Hepatocyte (in vitro differentiated cells): ENCODE measurements around the gene RNF11. TPM values are rescaled to one million over a fixed set of nuclear protein-coding genes. Genes with fewer than 3 reads are reported as not detected.

ENCODE experiments used
- DNase-seq: peaks from one replicate; pipeline ENCODE4 v3.0.0-alpha.2; 2016; ENCODE audit warnings: low spot score
- H2AFZ ChIP-seq: fragments of 200-600 bp; sonication (generic); 2 replicates; pipeline ENCODE4 v1.6.0; 2016; ENCODE audit warnings: antibody characterized with exemption, mild to moderate bottlenecking
- H3K27ac ChIP-seq: fragments of 200-600 bp; sonication (generic); 2 replicates; pipeline ENCODE4 v1.5.1; 2016; ENCODE audit warnings: mild to moderate bottlenecking
- H3K27me3 ChIP-seq: fragments of 200-600 bp; sonication (generic); 2 replicates; pipeline ENCODE4 v1.6.1; 2016
- H3K36me3 ChIP-seq: fragments of 200-600 bp; sonication (generic); replicated peaks from 2 replicates; pipeline ENCODE4 v1.5.1; 2016; ENCODE audit warnings: low read depth; ENCODE audit not compliant: insufficient read depth
- H3K4me1 ChIP-seq: fragments of 200-600 bp; sonication (generic); 2 replicates; pipeline ENCODE4 v1.5.1; 2016; ENCODE audit warnings: mild to moderate bottlenecking, moderate library complexity; ENCODE audit not compliant: insufficient read depth
- H3K4me2 ChIP-seq: fragments of 200-600 bp; sonication (generic); 2 replicates; pipeline ENCODE4 v1.6.0; 2016
- H3K4me3 ChIP-seq: fragments of 200-600 bp; sonication (generic); 2 replicates; pipeline ENCODE4 v1.5.1; 2016; ENCODE audit warnings: mild to moderate bottlenecking
- H3K79me2 ChIP-seq: fragments of 200-600 bp; sonication (generic); 2 replicates; pipeline ENCODE4 v1.6.0; 2017; ENCODE audit warnings: mild to moderate bottlenecking
- H3K9me2 ChIP-seq: fragments of 200-600 bp; sonication (generic); replicated peaks from 2 replicates; pipeline ENCODE4 v1.6.0; 2017; ENCODE audit warnings: mild to moderate bottlenecking; ENCODE audit not compliant: insufficient read depth
- H3K9me3 ChIP-seq: fragments of 200-600 bp; sonication (generic); 2 replicates; pipeline ENCODE4 v1.5.1; 2016; ENCODE audit warnings: low read depth, mild to moderate bottlenecking
- H4K20me1 ChIP-seq: fragments of 200-600 bp; sonication (generic); 2 replicates; pipeline ENCODE4 v1.6.0; 2016; ENCODE audit warnings: mild to moderate bottlenecking; ENCODE audit not compliant: insufficient read depth, poor library complexity, severe bottlenecking
- EZH2 ChIP-seq: fragments of 200-600 bp; sonication (generic); IDR thresholded peaks from 2 replicates; pipeline ENCODE4 v1.6.1; 2016; ENCODE audit warnings: antibody characterized with exemption, mild to moderate bottlenecking, borderline replicate concordance
- EZH2phosphoT487 ChIP-seq: fragments of 200-600 bp; sonication (generic); IDR thresholded peaks from one replicate; pipeline ENCODE4 v1.6.1; 2018; ENCODE audit warnings: antibody characterized with exemption, mild to moderate bottlenecking, low read depth, moderate library complexity; ENCODE audit not compliant: unreplicated experiment, severe bottlenecking
- WGBS: methylation state at CpG from one replicate; pipeline ENCODE4 v1.1.6; 2016; ENCODE audit warnings: low lambda C conversion rate; ENCODE audit errors: missing lambda C conversion rate; 5-methylcytosine and 5-hydroxymethylcytosine counted together
- polyA plus RNA-seq: library from polyadenylated mRNA; unstranded; fragments of >200 nt; fragmentation: Nextera tagmentation; extraction: Ambion mirVana; gene quantifications from 2 replicates; pipeline ENCODE4 v1.2.1, GENCODE V29; 2016
- total RNA-seq: library from RNA; depleted of rRNA; stranded (reverse); fragments of >200 nt; gene quantifications from 2 replicates; pipeline ENCODE4 v1.2.3, GENCODE V29; 2014
- TF ChIP-seq, protein P1 (sequence below): fragments of 200-600 bp; sonication (generic); IDR thresholded peaks from 2 replicates; pipeline ENCODE4 v1.5.1; 2016; ENCODE audit warnings: antibody characterized with exemption, mild to moderate bottlenecking; ENCODE audit not compliant: poor library complexity

Gene RNF11
- total and polyA plus RNA-seq, 2 experiments from 2014 or later: 55.9 to 99.8 TPM

DNA sequence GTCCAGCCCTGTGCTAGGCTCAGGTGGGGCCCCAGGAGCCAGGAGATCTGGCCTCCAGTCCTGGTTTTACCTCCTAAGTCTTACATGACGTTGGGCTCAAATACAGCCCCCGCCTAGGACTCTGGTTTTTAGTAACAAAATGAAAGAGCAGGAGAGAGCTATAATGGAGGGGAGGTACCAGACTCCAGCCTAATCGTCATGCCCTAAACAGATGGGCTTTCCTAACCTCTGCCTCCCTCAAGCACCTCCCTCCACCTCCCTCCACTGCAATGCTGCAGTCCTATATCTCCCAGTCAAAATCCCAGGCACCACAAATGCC lies 65.7 kb downstream of the RNF11 start:
- no peak overlapping the region for H3K4me2 ChIP-seq
- H3K9me2 ChIP-seq: no peaks in the 10 kb centered on the region
- H3K27ac ChIP-seq: no peak overlapping the region
- H3K4me3 ChIP-seq: no peak overlapping the region
- WGBS: 67% methylated on average over 3 of the region's 3 CpGs
- H2AFZ ChIP-seq: no peak overlapping the region
- no peaks in the 10 kb centered on the region for H3K36me3 ChIP-seq
- H4K20me1 ChIP-seq: no peaks in the 10 kb centered on the region
- TF ChIP-seq EZH2phosphoT487 (no peak), EZH2 (no peak)
- no peaks in the 10 kb centered on the region for H3K79me2 ChIP-seq
- DNase-seq: no peak
- H3K4me1 ChIP-seq: peaks cover 3% of the 10 kb centered on the region
- no peaks in the 10 kb centered on the region for H3K27me3 ChIP-seq
- no peaks in the 10 kb centered on the region for H3K9me3 ChIP-seq

DNA sequence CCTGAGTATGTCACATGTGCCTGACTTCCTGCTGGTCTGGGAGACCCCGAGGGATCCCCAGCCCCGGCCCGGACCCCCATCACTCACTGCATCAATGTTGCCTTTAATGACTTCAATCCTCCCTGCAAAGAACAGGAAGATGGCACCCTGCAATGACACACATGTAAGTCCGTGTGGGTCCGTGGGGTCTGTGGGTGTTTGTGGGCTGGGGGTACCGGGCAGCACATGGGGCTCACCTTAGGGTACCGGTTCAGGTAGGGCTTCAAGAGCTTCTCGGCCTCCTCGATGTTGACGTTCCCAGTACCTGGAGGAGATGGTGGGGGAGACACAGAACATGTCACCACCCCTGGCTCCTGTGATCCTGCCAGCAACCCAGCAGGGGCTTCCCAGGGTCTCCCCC lies 66.2 kb downstream of the RNF11 start:
- H3K4me3 ChIP-seq: no peak overlapping the region
- DNase-seq: no peak
- WGBS: 96% methylated on average over 7 of the region's 10 CpGs

DNA sequence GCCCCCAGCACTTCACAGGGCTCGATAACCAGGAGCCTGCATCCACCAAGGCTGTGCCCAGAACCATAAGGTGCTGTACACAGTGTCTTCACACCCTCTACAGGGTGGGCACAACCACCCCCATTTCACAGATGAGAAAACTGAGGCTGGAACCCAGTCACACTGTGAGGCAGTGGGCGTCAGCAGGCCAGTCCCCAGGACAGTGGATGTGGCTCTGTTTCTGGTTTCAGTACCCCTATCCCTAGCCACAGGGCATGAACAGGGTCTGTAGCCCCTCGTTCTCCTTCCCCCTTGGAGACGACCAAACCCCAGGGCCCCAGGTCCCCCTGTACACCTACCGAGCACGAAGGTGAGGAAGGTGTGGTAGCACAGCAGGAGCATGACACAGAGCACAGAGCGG lies 66.7 kb downstream of the RNF11 start:
- Histone ChIP-seq H3K4me3 (no peak overlapping the region), H2AFZ (no peak overlapping the region), H3K79me2 (no peaks in the 10 kb centered on the region), H3K36me3 (no peaks in the 10 kb centered on the region), H3K9me2 (no peaks in the 10 kb centered on the region), H3K27me3 (no peaks in the 10 kb centered on the region), H3K9me3 (no peaks in the 10 kb centered on the region), H3K4me1 (no peaks in the 10 kb centered on the region), H3K27ac (no peak overlapping the region), H3K4me2 (no peak overlapping the region), H4K20me1 (no peaks in the 10 kb centered on the region)
- TF ChIP-seq EZH2phosphoT487 (no peak), EZH2 (no peak)
- TF ChIP-seq, protein P1, sequence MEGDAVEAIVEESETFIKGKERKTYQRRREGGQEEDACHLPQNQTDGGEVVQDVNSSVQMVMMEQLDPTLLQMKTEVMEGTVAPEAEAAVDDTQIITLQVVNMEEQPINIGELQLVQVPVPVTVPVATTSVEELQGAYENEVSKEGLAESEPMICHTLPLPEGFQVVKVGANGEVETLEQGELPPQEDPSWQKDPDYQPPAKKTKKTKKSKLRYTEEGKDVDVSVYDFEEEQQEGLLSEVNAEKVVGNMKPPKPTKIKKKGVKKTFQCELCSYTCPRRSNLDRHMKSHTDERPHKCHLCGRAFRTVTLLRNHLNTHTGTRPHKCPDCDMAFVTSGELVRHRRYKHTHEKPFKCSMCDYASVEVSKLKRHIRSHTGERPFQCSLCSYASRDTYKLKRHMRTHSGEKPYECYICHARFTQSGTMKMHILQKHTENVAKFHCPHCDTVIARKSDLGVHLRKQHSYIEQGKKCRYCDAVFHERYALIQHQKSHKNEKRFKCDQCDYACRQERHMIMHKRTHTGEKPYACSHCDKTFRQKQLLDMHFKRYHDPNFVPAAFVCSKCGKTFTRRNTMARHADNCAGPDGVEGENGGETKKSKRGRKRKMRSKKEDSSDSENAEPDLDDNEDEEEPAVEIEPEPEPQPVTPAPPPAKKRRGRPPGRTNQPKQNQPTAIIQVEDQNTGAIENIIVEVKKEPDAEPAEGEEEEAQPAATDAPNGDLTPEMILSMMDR: no peak
- WGBS: 96% methylated on average over 7 of the region's 7 CpGs
- no peak for DNase-seq

More for the DNA sequence above, 66.2 kb downstream of the RNF11 start:
- Histone ChIP-seq H3K9me2 (no peaks in the 10 kb centered on the region), H3K4me2 (no peak overlapping the region), H3K79me2 (no peaks in the 10 kb centered on the region), H3K4me1 (no peaks in the 10 kb centered on the region), H4K20me1 (no peaks in the 10 kb centered on the region), H3K27me3 (no peaks in the 10 kb centered on the region), H3K27ac (no peak overlapping the region), H3K36me3 (no peaks in the 10 kb centered on the region), H3K9me3 (no peaks in the 10 kb centered on the region), H2AFZ (no peak overlapping the region)
- TF ChIP-seq EZH2: no peak
- TF ChIP-seq EZH2phosphoT487: no peak
- TF ChIP-seq, protein P1: no peak

DNA sequence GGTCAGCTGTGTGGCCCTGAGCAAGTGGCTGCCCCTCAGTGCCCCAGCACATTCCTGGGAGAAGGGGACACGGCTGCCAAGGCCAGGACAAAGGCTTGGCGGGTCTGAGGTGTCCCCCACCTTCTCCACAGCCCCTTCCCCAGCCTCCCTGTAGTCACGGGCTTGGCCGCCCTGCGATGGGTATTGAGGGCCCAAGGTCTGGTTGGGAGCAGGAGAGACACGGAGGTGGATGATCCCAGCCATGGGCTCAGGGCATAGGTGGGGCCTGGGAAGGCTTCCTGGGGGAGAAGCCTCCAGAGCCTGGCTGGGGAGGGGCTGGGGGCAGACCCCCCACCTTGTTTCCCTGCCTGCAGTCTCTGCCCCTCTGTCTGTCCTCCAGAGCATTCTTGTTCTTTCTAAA lies 67.2 kb downstream of the RNF11 start:
- Histone ChIP-seq H3K4me2 (no peak overlapping the region), H3K27ac (no peak overlapping the region), H3K27me3 (no peaks in the 10 kb centered on the region), H3K36me3 (no peaks in the 10 kb centered on the region), H3K9me3 (no peaks in the 10 kb centered on the region), H3K79me2 (no peaks in the 10 kb centered on the region), H4K20me1 (no peaks in the 10 kb centered on the region), H3K9me2 (no peaks in the 10 kb centered on the region), H3K4me1 (no peaks in the 10 kb centered on the region), H3K4me3 (no peak overlapping the region), H2AFZ (no peak overlapping the region)
- DNase-seq: no peak
- 93% methylated on average over 6 of the region's 6 CpGs for WGBS
- TF ChIP-seq, protein P1: no peak
- no peak for TF ChIP-seq EZH2
- TF ChIP-seq EZH2phosphoT487: no peak
